Right hindlimb (tissue), 1 donor: ENCODE measurements around the gene RPP21.

ENCODE experiments used
- DNase-seq: peaks from one replicate; pipeline ENCODE4 v3.0.0-alpha.2; 2018

RPP21 gene

GRCh38 chr6:30391240-30391639 is 46.3 kb downstream of the RPP21 start:
- DNase-seq: no peak

GRCh38 chr6:30394139-30394538 is 49.2 kb downstream of the RPP21 start:
- no peak for DNase-seq
